Uterus (tissue), 2 donors: ENCODE measurements around the gene TTLL7.

ENCODE experiments used
- CTCF ChIP-seq, 4 experiments: fragments of 200-600 bp in 2 of 4; fragments of 450-650 bp in 2 of 4; sonication (generic) in 2 of 4; IDR thresholded peaks; one replicate each; pipeline ENCODE4 v1.5.1; 2016 to 2019; ENCODE audit warnings: antibody characterized with exemption in 4 of 4, mild to moderate bottlenecking in 2 of 4, moderate library complexity in 1 of 4
- POLR2A ChIP-seq, 2 donors: fragments of 450-650 bp; IDR thresholded peaks; one replicate each; pipeline ENCODE4 v1.6.1; 2016; ENCODE audit warnings: antibody characterized with exemption in 2 of 2, mild to moderate bottlenecking in 1 of 2, moderate library complexity in 1 of 2

GRCh38 chr1:84031802-84032327, 32.9 kb upstream of the TTLL7 start:
- TF ChIP-seq CTCF (IDR thresholded peaks at IDR 0.05), result no peak
- no peak for TF ChIP-seq POLR2A (IDR thresholded peaks at IDR 0.05)
